Vagina (tissue), 2 donors: Measurements from ENCODE around the gene AGER. TPM values are rescaled to one million over a fixed set of nuclear protein-coding genes. Genes with fewer than 3 reads are reported as not detected.
"Not testable (repeated sequence)": the region's sequence is repeated elsewhere in the genome, so short reads cannot be mapped to it uniquely, and the experiment has no call there.

Experiments used
- DNase-seq, 2 donors: peaks; one replicate each; pipeline ENCODE4 v3.0.0-alpha.2; 2017; ENCODE audit errors: extremely low spot score in 2 of 2
- H3K27ac ChIP-seq: fragments of 200-600 bp; sonication (generic); one replicate; pipeline ENCODE4 v1.5.1; 2019
- H3K27me3 ChIP-seq: fragments of 200-600 bp; sonication (generic); one replicate; pipeline ENCODE4 v1.5.1; 2019
- H3K36me3 ChIP-seq, 2 donors: fragments of 200-600 bp; sonication (generic); one replicate each; pipeline ENCODE4 v1.5.1; 2017 to 2019
- H3K4me1 ChIP-seq: fragments of 200-600 bp; sonication (generic); one replicate; pipeline ENCODE4 v1.5.1; 2019
- H3K4me3 ChIP-seq, 2 donors: fragments of 200-600 bp; sonication (generic); 1 replicate in 1 of 2; 2 replicates in 1 of 2; pipeline ENCODE4 v1.5.1; 2016 to 2019
- H3K9me3 ChIP-seq: fragments of 200-600 bp; sonication (generic); one replicate; pipeline ENCODE4 v1.5.1; 2019
- CTCF ChIP-seq, 3 experiments: fragments of 450-650 bp in 2 of 3; fragments of 200-600 bp in 1 of 3; sonication (generic) in 1 of 3; IDR thresholded peaks; one replicate each; pipeline ENCODE4 v1.5.1; 2017 to 2019; ENCODE audit warnings: antibody characterized with exemption in 3 of 3, mild to moderate bottlenecking in 2 of 3, moderate library complexity in 2 of 3
- POLR2A ChIP-seq, 2 donors: fragments of 450-650 bp; IDR thresholded peaks; one replicate each; pipeline ENCODE4 v1.6.1; 2017; ENCODE audit warnings: antibody characterized with exemption in 2 of 2, mild to moderate bottlenecking in 2 of 2, moderate library complexity in 2 of 2
- POLR2AphosphoS5 ChIP-seq, 2 donors: sonication (generic); formaldehyde crosslinking; IDR thresholded peaks; one replicate each; pipeline ENCODE4 v1.9.0; 2017; ENCODE audit warnings: antibody characterized with exemption in 2 of 2, mild to moderate bottlenecking in 2 of 2, low read depth in 1 of 2; ENCODE audit not compliant: insufficient read depth in 1 of 2
- intact Hi-C: fragments of 100-400 bp; cut with DNase I; formaldehyde crosslinking; loops from one replicate; pipeline ENCODE4 v1.15.1; 2023
- total RNA-seq: library from RNA; depleted of rRNA; stranded (reverse); fragments of >200 nt; gene quantifications from one replicate; pipeline ENCODE4 v1.2.3, GENCODE V29; 2016

AGER gene
- total RNA-seq, 1 donor from 2014 or later, result 8.1 TPM

- Histone ChIP-seq H3K4me3 (no peak overlapping the region), H3K36me3 (no peaks in the 10 kb centered on the region), H3K4me1 (no peaks in the 10 kb centered on the region), H3K27ac (no peak overlapping the region), H3K27me3 (no peaks in the 10 kb centered on the region), H3K9me3 (no peaks in the 10 kb centered on the region)
- TF ChIP-seq CTCF (IDR thresholded peaks at IDR 0.05), result no peak
- no peak for TF ChIP-seq POLR2A (IDR thresholded peaks at IDR 0.05)
- no peak for TF ChIP-seq POLR2AphosphoS5 (IDR thresholded peaks at IDR 0.05; ENCODE audit: insufficient read depth in 1 of 2, low read depth in 1 of 2)
- DNase-seq, result no peak
- intact Hi-C loops, result no loop called here
Measured at GRCh38 chr6:32215617-32216016, 31.6 kb upstream of the AGER start.

- no peaks in the 10 kb centered on the region for H3K4me1 ChIP-seq
- H3K36me3 ChIP-seq, result no peaks in the 10 kb centered on the region
- no peak for DNase-seq
- no peak overlapping the region for H3K27ac ChIP-seq
- no peaks in the 10 kb centered on the region for H3K27me3 ChIP-seq
- intact Hi-C loops, result no loop called here
- H3K4me3 ChIP-seq, result no peak overlapping the region
- H3K9me3 ChIP-seq, result no peaks in the 10 kb centered on the region
- TF ChIP-seq POLR2AphosphoS5 (IDR thresholded peaks at IDR 0.05; ENCODE audit: insufficient read depth in 1 of 2, low read depth in 1 of 2) (no peak), POLR2A (IDR thresholded peaks at IDR 0.05) (no peak), CTCF (IDR thresholded peaks at IDR 0.05) (no peak)
Measured at GRCh38 chr6:32214126-32214525, 30.1 kb upstream of the AGER start.

- DNase-seq, result no peak
- Histone ChIP-seq H3K4me1 (no peaks in the 10 kb centered on the region), H3K27me3 (no peaks in the 10 kb centered on the region), H3K9me3 (no peaks in the 10 kb centered on the region), H3K4me3 (no peak overlapping the region), H3K27ac (no peak overlapping the region), H3K36me3 (no peaks in the 10 kb centered on the region)
- intact Hi-C loops, result no loop called here
- TF ChIP-seq POLR2A (IDR thresholded peaks at IDR 0.05), result no peak
- TF ChIP-seq POLR2AphosphoS5 (IDR thresholded peaks at IDR 0.05; ENCODE audit: insufficient read depth in 1 of 2, low read depth in 1 of 2), result no peak
- TF ChIP-seq CTCF (IDR thresholded peaks at IDR 0.05), result no peak
Measured at GRCh38 chr6:32213649-32214048, 29.6 kb upstream of the AGER start.

- DNase-seq, result no peak
- H3K27ac ChIP-seq, result no peak overlapping the region
- no peaks in the 10 kb centered on the region for H3K27me3 ChIP-seq
- H3K36me3 ChIP-seq, result no peaks in the 10 kb centered on the region
- H3K9me3 ChIP-seq, result no peaks in the 10 kb centered on the region
- TF ChIP-seq CTCF (IDR thresholded peaks at IDR 0.05) (no peak), POLR2AphosphoS5 (IDR thresholded peaks at IDR 0.05; ENCODE audit: insufficient read depth in 1 of 2, low read depth in 1 of 2) (no peak), POLR2A (IDR thresholded peaks at IDR 0.05) (no peak)
- no peak overlapping the region for H3K4me3 ChIP-seq
- intact Hi-C loops, result no loop called here
- H3K4me1 ChIP-seq, result no peaks in the 10 kb centered on the region
Measured at GRCh38 chr6:32212076-32212760, 28.2 kb upstream of the AGER start.

GRCh38 chr6:32211432-32211831 lies 27.4 kb upstream of the AGER start:
- intact Hi-C loops, result not testable (repeated sequence)

More at GRCh38 chr6:32211432-32211831, 27.4 kb upstream of the AGER start:
- H3K4me3 ChIP-seq, H3K9me3 ChIP-seq, H3K27ac ChIP-seq, H3K36me3 ChIP-seq, H3K27me3 ChIP-seq, H3K4me1 ChIP-seq, DNase-seq: not testable (repeated sequence)
